PC-9 (cell line): Measurements from ENCODE around the gene NEUROG1. TPM values are rescaled to one million over a fixed set of nuclear protein-coding genes. Genes with fewer than 3 reads are reported as not detected.

ENCODE experiments used
- BruUV-seq: library from RNA; stranded (reverse); fragments of 400-500 nt; replicated peaks from 2 replicates; lab custom pipeline; 2021; lab: Mats Ljungman, UMichigan
- CTCF ChIA-PET: fragments of 300-600 bp; sonication (Branson Sonifier 250); formaldehyde crosslinking; loops from one replicate; lab custom pipeline; 2022; ENCODE audit warnings: antibody characterized with exemption; lab: Charles Lee
- POLR2A ChIA-PET: fragments of 300-600 bp; sonication (Branson Sonifier 250); formaldehyde crosslinking; loops from one replicate; lab custom pipeline; 2022; ENCODE audit warnings: antibody characterized with exemption; ENCODE audit not compliant: unreplicated experiment; lab: Charles Lee
- DNase-seq, 2 experiments: peaks; one replicate each; pipeline versions ENCODE4 v3.0.0 to v3.0.0-alpha.2; 2015 to 2022; ENCODE audit warnings: mixed read lengths in 1 of 2
- H2AFZ ChIP-seq: fragments of 200-600 bp; sonication (generic); 2 replicates; pipeline ENCODE4 v1.8.1; 2017; ENCODE audit warnings: antibody characterized with exemption
- H3F3A ChIP-seq: fragments of 200-600 bp; sonication (generic); 2 replicates; pipeline ENCODE4 v1.8.1; 2017; ENCODE audit warnings: antibody characterized with exemption, mild to moderate bottlenecking, low read depth; ENCODE audit not compliant: insufficient read depth
- H3K27ac ChIP-seq: fragments of 200-600 bp; sonication (generic); 2 replicates; pipeline ENCODE4 v1.6.1; 2016; ENCODE audit warnings: mixed run types
- H3K27me3 ChIP-seq: fragments of 200-600 bp; sonication (generic); 2 replicates; pipeline ENCODE4 v1.6.1; 2016; ENCODE audit warnings: low read depth, mixed run types; ENCODE audit not compliant: insufficient read depth
- H3K36me3 ChIP-seq: fragments of 200-600 bp; sonication (generic); 2 replicates; pipeline ENCODE4 v1.6.1; 2016; ENCODE audit warnings: low read depth, mixed run types
- H3K4me1 ChIP-seq: fragments of 200-600 bp; sonication (generic); replicated peaks from 2 replicates; pipeline ENCODE4 v1.6.1; 2016; ENCODE audit warnings: mixed run types; ENCODE audit not compliant: insufficient read depth
- H3K4me2 ChIP-seq: fragments of 200-600 bp; sonication (generic); 2 replicates; pipeline ENCODE4 v1.6.1; 2017; ENCODE audit warnings: mixed run types
- H3K4me3 ChIP-seq: fragments of 200-600 bp; sonication (generic); 2 replicates; pipeline ENCODE4 v1.6.1; 2016; ENCODE audit warnings: mixed run types
- H3K79me2 ChIP-seq: fragments of 200-600 bp; sonication (generic); 2 replicates; pipeline ENCODE4 v1.6.1; 2017; ENCODE audit warnings: low read depth, mixed run types
- H3K9me2 ChIP-seq: fragments of 200-600 bp; sonication (generic); 2 replicates; pipeline ENCODE4 v1.8.1; 2017; ENCODE audit warnings: mild to moderate bottlenecking; ENCODE audit not compliant: insufficient read depth
- H3K9me3 ChIP-seq: fragments of 200-600 bp; sonication (generic); 2 replicates; pipeline ENCODE4 v1.8.1; 2016; ENCODE audit warnings: low read depth; ENCODE audit not compliant: insufficient read depth
- H4K20me1 ChIP-seq: fragments of 200-600 bp; sonication (generic); 2 replicates; pipeline ENCODE4 v1.8.1; 2017; ENCODE audit not compliant: insufficient read depth
- EZH2 ChIP-seq: fragments of 200-600 bp; sonication (generic); IDR thresholded peaks from 2 replicates; pipeline ENCODE4 v1.8.0; 2017; ENCODE audit warnings: antibody characterized with exemption, low read depth
- intact Hi-C: fragments of 100-400 bp; cut with micrococcal nuclease; formaldehyde crosslinking; loops from one replicate; pipeline ENCODE4 v1.10.0; 2022; ENCODE audit not compliant: unreplicated experiment
- total RNA-seq: library from RNA; stranded (reverse); gene quantifications from 2 replicates; pipeline ENCODE4 v1.2.3, GENCODE V29; 2021
- TF ChIP-seq, protein P1 (sequence below): fragments of 200-600 bp; sonication (generic); conservative IDR thresholded peaks from 2 replicates; pipeline ENCODE4 v1.6.1; 2017; ENCODE audit warnings: mixed run types, antibody characterized with exemption, mild to moderate bottlenecking, moderate library complexity

NEUROG1 gene
- total RNA-seq, 1 experiment from 2014 or later, result not detected

GRCh38 chr5:135547590-135548254 is 12.0 kb upstream of the NEUROG1 start:
- H3K27ac ChIP-seq, result no peak overlapping the region
- no peak overlapping the region for H3K4me2 ChIP-seq
- H3F3A ChIP-seq, result no peaks in the 10 kb centered on the region
- no peaks in the 10 kb centered on the region for H3K79me2 ChIP-seq
- no peak for DNase-seq
- CTCF ChIA-PET, result no interaction called here
- POLR2A ChIA-PET, result no interaction called here
- H3K27me3 ChIP-seq, result peaks cover 78% of the 10 kb centered on the region
- no peaks in the 10 kb centered on the region for H3K4me1 ChIP-seq
- H3K9me2 ChIP-seq, result no peaks in the 10 kb centered on the region
- no peak overlapping the region for H2AFZ ChIP-seq
- no peak for TF ChIP-seq EZH2
- TF ChIP-seq, protein P1, sequence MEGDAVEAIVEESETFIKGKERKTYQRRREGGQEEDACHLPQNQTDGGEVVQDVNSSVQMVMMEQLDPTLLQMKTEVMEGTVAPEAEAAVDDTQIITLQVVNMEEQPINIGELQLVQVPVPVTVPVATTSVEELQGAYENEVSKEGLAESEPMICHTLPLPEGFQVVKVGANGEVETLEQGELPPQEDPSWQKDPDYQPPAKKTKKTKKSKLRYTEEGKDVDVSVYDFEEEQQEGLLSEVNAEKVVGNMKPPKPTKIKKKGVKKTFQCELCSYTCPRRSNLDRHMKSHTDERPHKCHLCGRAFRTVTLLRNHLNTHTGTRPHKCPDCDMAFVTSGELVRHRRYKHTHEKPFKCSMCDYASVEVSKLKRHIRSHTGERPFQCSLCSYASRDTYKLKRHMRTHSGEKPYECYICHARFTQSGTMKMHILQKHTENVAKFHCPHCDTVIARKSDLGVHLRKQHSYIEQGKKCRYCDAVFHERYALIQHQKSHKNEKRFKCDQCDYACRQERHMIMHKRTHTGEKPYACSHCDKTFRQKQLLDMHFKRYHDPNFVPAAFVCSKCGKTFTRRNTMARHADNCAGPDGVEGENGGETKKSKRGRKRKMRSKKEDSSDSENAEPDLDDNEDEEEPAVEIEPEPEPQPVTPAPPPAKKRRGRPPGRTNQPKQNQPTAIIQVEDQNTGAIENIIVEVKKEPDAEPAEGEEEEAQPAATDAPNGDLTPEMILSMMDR, result no peak
- H4K20me1 ChIP-seq, result no peaks in the 10 kb centered on the region
- no TSS peak for BruUV-seq
- no peaks in the 10 kb centered on the region for H3K36me3 ChIP-seq
- intact Hi-C loops, result no loop called here
- no peak overlapping the region for H3K4me3 ChIP-seq
- H3K9me3 ChIP-seq, result no peaks in the 10 kb centered on the region

DNA sequence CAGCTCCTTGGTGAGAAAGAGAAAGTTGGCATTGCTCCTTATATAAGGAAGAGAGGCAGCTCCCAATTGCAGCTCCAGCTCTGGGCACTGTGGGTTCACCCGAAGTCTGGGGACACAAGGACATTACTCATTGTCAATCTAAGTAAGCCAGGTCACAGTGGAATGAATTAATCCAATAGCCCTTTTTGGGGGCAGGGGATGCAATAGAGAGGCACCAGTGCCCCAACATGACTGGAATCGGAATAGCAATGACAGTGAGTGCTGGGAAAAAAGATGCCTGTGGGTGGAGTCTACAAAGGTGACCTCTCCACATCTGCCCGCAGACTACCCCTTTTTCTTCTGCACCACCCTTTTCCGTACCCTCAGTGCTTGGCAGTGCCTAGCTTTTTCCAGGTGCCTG is 11.1 kb upstream of the NEUROG1 start:
- H3K4me2 ChIP-seq, result no peak overlapping the region
- ChIA-PET POLR2A (no interaction called here), CTCF (no interaction called here)
- TF ChIP-seq EZH2, result no peak
- TF ChIP-seq, protein P1, result no peak
- no peaks in the 10 kb centered on the region for H4K20me1 ChIP-seq
- H3K36me3 ChIP-seq, result no peaks in the 10 kb centered on the region
- DNase-seq, result no peak
- intact Hi-C loops, result no loop called here
- no peak overlapping the region for H3K4me3 ChIP-seq
- H3K4me1 ChIP-seq, result no peaks in the 10 kb centered on the region
- H3K27me3 ChIP-seq, result peaks cover 86% of the 10 kb centered on the region
- no TSS peak for BruUV-seq
- H3F3A ChIP-seq, result no peaks in the 10 kb centered on the region
- H3K9me2 ChIP-seq, result no peaks in the 10 kb centered on the region
- no peaks in the 10 kb centered on the region for H3K79me2 ChIP-seq
- no peak overlapping the region for H2AFZ ChIP-seq
- H3K9me3 ChIP-seq, result no peaks in the 10 kb centered on the region
- no peak overlapping the region for H3K27ac ChIP-seq

GRCh38 chr5:135546101-135546500 is 10.3 kb upstream of the NEUROG1 start:
- Histone ChIP-seq H3K9me2 (no peaks in the 10 kb centered on the region), H2AFZ (no peak overlapping the region), H3K27me3 (peaks cover 94% of the 10 kb centered on the region), H3K79me2 (no peaks in the 10 kb centered on the region), H3K9me3 (no peaks in the 10 kb centered on the region), H3K4me2 (no peak overlapping the region), H3K4me1 (no peaks in the 10 kb centered on the region), H3K36me3 (no peaks in the 10 kb centered on the region), H3K27ac (no peak overlapping the region), H3F3A (no peaks in the 10 kb centered on the region), H3K4me3 (no peak overlapping the region), H4K20me1 (no peaks in the 10 kb centered on the region)
- POLR2A ChIA-PET, result no interaction called here
- no TSS peak for BruUV-seq
- TF ChIP-seq EZH2, result no peak
- TF ChIP-seq, protein P1, result no peak
- CTCF ChIA-PET, result no interaction called here
- DNase-seq, result no peak
- intact Hi-C loops, result no loop called here
